SU-DHL-6 (cell line): Measurements from ENCODE around the gene ZNF154.

Source experiments
- H2AFZ ChIP-seq: fragments of 200-600 bp; sonication (generic); 2 replicates; pipeline ENCODE4 v1.6.1; 2014; ENCODE audit warnings: low read depth, mild to moderate bottlenecking, moderate library complexity, mixed read lengths, antibody characterized with exemption, low read length; ENCODE audit not compliant: severe bottlenecking
- H3F3A ChIP-seq: fragments of 200-600 bp; shearing (Covaris generic); 2 replicates; pipeline ENCODE4 v1.6.0; 2016; ENCODE audit warnings: antibody characterized with exemption, mild to moderate bottlenecking; ENCODE audit not compliant: insufficient read depth
- H3K27ac ChIP-seq: fragments of 200-600 bp; sonication (generic); 2 replicates; pipeline ENCODE4 v1.5.1; 2016; ENCODE audit warnings: low read depth, mild to moderate bottlenecking, low read length, moderate library complexity, mixed read lengths
- H3K27me3 ChIP-seq: fragments of 200-600 bp; sonication (generic), shearing (Covaris generic); 2 replicates; pipeline ENCODE4 v1.6.0; 2014; ENCODE audit warnings: mild to moderate bottlenecking, low read length
- H3K36me3 ChIP-seq: fragments of 200-600 bp; sonication (generic); 2 replicates; pipeline ENCODE4 v1.6.1; 2014; ENCODE audit warnings: mild to moderate bottlenecking, low read length, mixed read lengths
- H3K4me2 ChIP-seq: fragments of 300-600, 200-600 bp; shearing (Covaris generic), sonication (generic); 2 replicates; pipeline ENCODE4 v1.6.0; 2014; ENCODE audit warnings: low read length, low read depth, mild to moderate bottlenecking; ENCODE audit not compliant: poor library complexity, severe bottlenecking
- H3K4me3 ChIP-seq: fragments of 200-600 bp; sonication (generic); 2 replicates; pipeline ENCODE4 v1.5.1; 2014; ENCODE audit warnings: antibody characterized with exemption, low read length, mild to moderate bottlenecking, mixed read lengths; ENCODE audit not compliant: insufficient read depth, poor library complexity, severe bottlenecking
- H3K79me2 ChIP-seq: fragments of 200-600 bp; sonication (generic); 2 replicates; pipeline ENCODE4 v1.6.1; 2014; ENCODE audit warnings: mild to moderate bottlenecking, low read length, moderate library complexity; ENCODE audit not compliant: insufficient read depth
- H3K9ac ChIP-seq: fragments of 200-600 bp; sonication (generic); 2 replicates; pipeline ENCODE4 v1.7.0; 2014; ENCODE audit warnings: mild to moderate bottlenecking, low read length
- H3K9me2 ChIP-seq: fragments of 200-600 bp; sonication (generic); replicated peaks from 2 replicates; pipeline ENCODE4 v1.6.1; 2014; ENCODE audit warnings: low read length; ENCODE audit not compliant: insufficient read depth
- H3K9me3 ChIP-seq: fragments of 200-600 bp; sonication (generic); 2 replicates; pipeline ENCODE4 v1.6.1; 2014; ENCODE audit warnings: low read length, mixed read lengths; ENCODE audit not compliant: insufficient read depth
- H4K20me1 ChIP-seq: fragments of 200-600 bp; sonication (generic); 2 replicates; pipeline ENCODE4 v1.6.1; 2014; ENCODE audit warnings: low read depth, mild to moderate bottlenecking, antibody characterized with exemption, low read length, moderate library complexity, mixed read lengths
- CTCF ChIP-seq: fragments of 200-600 bp; sonication (generic); IDR thresholded peaks from one replicate; pipeline ENCODE4 v1.5.1; 2017; ENCODE audit warnings: antibody characterized with exemption, mild to moderate bottlenecking, low read length, moderate library complexity; ENCODE audit not compliant: insufficient read depth, poor library complexity, severe bottlenecking
- EZH2phosphoT487 ChIP-seq: fragments of 200-600 bp; sonication (generic), shearing (Covaris generic); conservative IDR thresholded peaks from 2 replicates; pipeline ENCODE4 v1.6.1; 2018; ENCODE audit warnings: mild to moderate bottlenecking, antibody characterized with exemption, low read length, moderate library complexity, mixed read lengths

The ZNF154 gene

GRCh38 chr19:57689750-57690149 lies 19.3 kb downstream of the ZNF154 start:
- H4K20me1 ChIP-seq = no peaks in the 10 kb centered on the region
- H3K79me2 ChIP-seq = peaks cover 62% of the 10 kb centered on the region
- H3K9ac ChIP-seq = no peak overlapping the region
- H2AFZ ChIP-seq = no peak overlapping the region
- no peaks in the 10 kb centered on the region for H3K9me2 ChIP-seq
- no peaks in the 10 kb centered on the region for H3F3A ChIP-seq
- no peak overlapping the region for H3K4me2 ChIP-seq
- H3K9me3 ChIP-seq = peaks cover 48% of the 10 kb centered on the region
- H3K36me3 ChIP-seq = peaks cover 60% of the 10 kb centered on the region
- H3K4me3 ChIP-seq = no peak overlapping the region
- TF ChIP-seq CTCF (no peak), EZH2phosphoT487 (no peak)
- H3K27me3 ChIP-seq = no peaks in the 10 kb centered on the region
- no peak overlapping the region for H3K27ac ChIP-seq

GRCh38 chr19:57688011-57688763 lies 20.8 kb downstream of the ZNF154 start:
- Histone ChIP-seq H4K20me1 (no peaks in the 10 kb centered on the region), H3K9ac (no peak overlapping the region), H2AFZ (no peak overlapping the region), H3K27ac (no peak overlapping the region), H3K4me2 (no peak overlapping the region), H3K79me2 (peaks cover 78% of the 10 kb centered on the region), H3K9me3 (peaks cover 63% of the 10 kb centered on the region), H3F3A (no peaks in the 10 kb centered on the region), H3K9me2 (no peaks in the 10 kb centered on the region), H3K36me3 (peaks cover 76% of the 10 kb centered on the region), H3K27me3 (no peaks in the 10 kb centered on the region), H3K4me3 (no peak overlapping the region)
- TF ChIP-seq EZH2phosphoT487 = no peak
- no peak for TF ChIP-seq CTCF

- no peak overlapping the region for H3K9ac ChIP-seq
- no peak overlapping the region for H2AFZ ChIP-seq
- H3K9me2 ChIP-seq = no peaks in the 10 kb centered on the region
- no peak overlapping the region for H3K27ac ChIP-seq
- peaks cover 85% of the 10 kb centered on the region for H3K79me2 ChIP-seq
- no peaks in the 10 kb centered on the region for H3F3A ChIP-seq
- H3K4me3 ChIP-seq = no peak overlapping the region
- TF ChIP-seq EZH2phosphoT487 = no peak
- TF ChIP-seq CTCF = no peak
- no peaks in the 10 kb centered on the region for H3K27me3 ChIP-seq
- peaks cover 65% of the 10 kb centered on the region for H3K9me3 ChIP-seq
- H3K4me2 ChIP-seq = no peak overlapping the region
- no peaks in the 10 kb centered on the region for H4K20me1 ChIP-seq
- peaks cover 77% of the 10 kb centered on the region for H3K36me3 ChIP-seq
Measured at GRCh38 chr19:57687363-57688010, 21.5 kb downstream of the ZNF154 start.
